Testis (tissue), 2 donors: ENCODE results near the gene ADSS2.

Source experiments
- CTCF ChIP-seq, 3 experiments: fragments of 450-650 bp in 2 of 3; fragments of 200-600 bp in 1 of 3; sonication (generic) in 1 of 3; IDR thresholded peaks; one replicate each; pipeline ENCODE4 v1.5.1; 2016 to 2019; ENCODE audit warnings: antibody characterized with exemption in 3 of 3, mild to moderate bottlenecking in 2 of 3, moderate library complexity in 1 of 3
- POLR2A ChIP-seq: fragments of 450-650 bp; IDR thresholded peaks from one replicate; pipeline ENCODE4 v1.6.1; 2017; ENCODE audit warnings: antibody characterized with exemption, mild to moderate bottlenecking, moderate library complexity

- no peak for TF ChIP-seq CTCF (IDR thresholded peaks at IDR 0.05)
- no peak for TF ChIP-seq POLR2A
These were observed 69.7 kb downstream of the ADSS2 start for GRCh38 chr1:244381878-244382565.
